Suprapubic skin (tissue), 4 donors: ENCODE results near the gene KCNJ2.

ENCODE experiments used
- POLR2A ChIP-seq, 2 donors: fragments of 450-650 bp; IDR thresholded peaks; one replicate each; pipeline ENCODE4 v1.6.1; 2017; ENCODE audit warnings: antibody characterized with exemption in 2 of 2, mild to moderate bottlenecking in 2 of 2, moderate library complexity in 2 of 2
- POLR2AphosphoS5 ChIP-seq, 3 donors: sonication (generic); formaldehyde crosslinking; IDR thresholded peaks; one replicate each; pipeline ENCODE4 v1.6.1; 2017; ENCODE audit warnings: antibody characterized with exemption in 3 of 3

- no peak for TF ChIP-seq POLR2AphosphoS5 (IDR thresholded peaks at IDR 0.05)
- TF ChIP-seq POLR2A (IDR thresholded peaks at IDR 0.05), result no peak
These were observed 35.3 kb upstream of the KCNJ2 start for GRCh38 chr17:70134042-70134441.
